ENCODE data around the gene HBG1.

Gene HBG1

GRCh38 chr11:5224538-5225479 is 24.8 kb downstream of the HBG1 start:
- TF ChIP-seq TAF1 (IDR thresholded peaks at IDR 0.05; ENCODE audit: borderline replicate concordance, insufficient read depth, low read length) = no peak
- no peak for TF ChIP-seq POLR2AphosphoS5 (IDR thresholded peaks at IDR 0.05; ENCODE audit: low read depth, low read length)
- no peak for TF ChIP-seq REST (IDR thresholded peaks at IDR 0.05; ENCODE audit: insufficient read depth in 1 of 2, low read depth in 2 of 2, low read length in 2 of 2)
- TF ChIP-seq FOXP2 (optimal IDR thresholded peaks at IDR 0.05; ENCODE audit: borderline replicate concordance, extremely low read depth, extremely low read length, insufficient read depth) = no peak
- TF ChIP-seq SIN3A (IDR thresholded peaks at IDR 0.05; ENCODE audit: borderline replicate concordance, insufficient read depth, low read length) = no peak

GRCh38 chr11:5223686-5224085 is 26.0 kb downstream of the HBG1 start:
- TF ChIP-seq REST (IDR thresholded peaks at IDR 0.05; ENCODE audit: insufficient read depth in 1 of 2, low read depth in 2 of 2, low read length in 2 of 2) = no peak
- TF ChIP-seq POLR2AphosphoS5 (IDR thresholded peaks at IDR 0.05; ENCODE audit: low read depth, low read length) = no peak
- no peak for TF ChIP-seq TAF1 (IDR thresholded peaks at IDR 0.05; ENCODE audit: borderline replicate concordance, insufficient read depth, low read length)
- TF ChIP-seq FOXP2 (optimal IDR thresholded peaks at IDR 0.05; ENCODE audit: borderline replicate concordance, extremely low read depth, extremely low read length, insufficient read depth) = no peak
- TF ChIP-seq SIN3A (IDR thresholded peaks at IDR 0.05; ENCODE audit: borderline replicate concordance, insufficient read depth, low read length) = no peak

GRCh38 chr11:5223146-5223545 is 26.5 kb downstream of the HBG1 start:
- no peak for TF ChIP-seq POLR2AphosphoS5 (IDR thresholded peaks at IDR 0.05; ENCODE audit: low read depth, low read length)
- no peak for TF ChIP-seq FOXP2 (optimal IDR thresholded peaks at IDR 0.05; ENCODE audit: borderline replicate concordance, extremely low read depth, extremely low read length, insufficient read depth)
- TF ChIP-seq REST (IDR thresholded peaks at IDR 0.05; ENCODE audit: insufficient read depth in 1 of 2, low read depth in 2 of 2, low read length in 2 of 2) = no peak
- TF ChIP-seq SIN3A (IDR thresholded peaks at IDR 0.05; ENCODE audit: borderline replicate concordance, insufficient read depth, low read length) = no peak
- no peak for TF ChIP-seq TAF1 (IDR thresholded peaks at IDR 0.05; ENCODE audit: borderline replicate concordance, insufficient read depth, low read length)

- no peak for TF ChIP-seq POLR2AphosphoS5 (IDR thresholded peaks at IDR 0.05; ENCODE audit: low read depth, low read length)
- no peak for TF ChIP-seq TAF1 (IDR thresholded peaks at IDR 0.05; ENCODE audit: borderline replicate concordance, insufficient read depth, low read length)
- no peak for TF ChIP-seq SIN3A (IDR thresholded peaks at IDR 0.05; ENCODE audit: borderline replicate concordance, insufficient read depth, low read length)
- TF ChIP-seq FOXP2 (optimal IDR thresholded peaks at IDR 0.05; ENCODE audit: borderline replicate concordance, extremely low read depth, extremely low read length, insufficient read depth) = no peak
- no peak for TF ChIP-seq REST (IDR thresholded peaks at IDR 0.05; ENCODE audit: insufficient read depth in 1 of 2, low read depth in 2 of 2, low read length in 2 of 2)
These were observed 39.2 kb downstream of the HBG1 start for GRCh38 chr11:5210376-5210885.

Measured in PFSK-1 (cell line).